GM13976 (cell line): ENCODE results near the gene CCDC8.

Experiments
- DNase-seq: peaks from one replicate; pipeline ENCODE4 v3.0.0; 2012; ENCODE audit warnings: low spot score
- in situ Hi-C: fragments of 300-500 bp; cut with MboI; formaldehyde crosslinking; loops from one replicate; pipeline ENCODE4 v1.12.0; 2022; ENCODE audit warnings: low sequenced_read_pairs, mixed read lengths, inconsistent platforms; ENCODE audit not compliant: unreplicated experiment
- TF ChIP-seq, protein P1 (sequence below): IDR thresholded peaks from 2 replicates; pipeline ENCODE4 v1.5.1; 2012; ENCODE audit warnings: borderline replicate concordance, mild to moderate bottlenecking; ENCODE audit not compliant: insufficient read depth; ENCODE audit errors: extremely low read depth, missing control alignments, control extremely low read depth

Gene CCDC8

GRCh38 chr19:46410205-46411087 is 2.9 kb downstream of the CCDC8 start:
- in situ Hi-C loops, result no loop called here
- no peak for DNase-seq
- TF ChIP-seq, protein P1, sequence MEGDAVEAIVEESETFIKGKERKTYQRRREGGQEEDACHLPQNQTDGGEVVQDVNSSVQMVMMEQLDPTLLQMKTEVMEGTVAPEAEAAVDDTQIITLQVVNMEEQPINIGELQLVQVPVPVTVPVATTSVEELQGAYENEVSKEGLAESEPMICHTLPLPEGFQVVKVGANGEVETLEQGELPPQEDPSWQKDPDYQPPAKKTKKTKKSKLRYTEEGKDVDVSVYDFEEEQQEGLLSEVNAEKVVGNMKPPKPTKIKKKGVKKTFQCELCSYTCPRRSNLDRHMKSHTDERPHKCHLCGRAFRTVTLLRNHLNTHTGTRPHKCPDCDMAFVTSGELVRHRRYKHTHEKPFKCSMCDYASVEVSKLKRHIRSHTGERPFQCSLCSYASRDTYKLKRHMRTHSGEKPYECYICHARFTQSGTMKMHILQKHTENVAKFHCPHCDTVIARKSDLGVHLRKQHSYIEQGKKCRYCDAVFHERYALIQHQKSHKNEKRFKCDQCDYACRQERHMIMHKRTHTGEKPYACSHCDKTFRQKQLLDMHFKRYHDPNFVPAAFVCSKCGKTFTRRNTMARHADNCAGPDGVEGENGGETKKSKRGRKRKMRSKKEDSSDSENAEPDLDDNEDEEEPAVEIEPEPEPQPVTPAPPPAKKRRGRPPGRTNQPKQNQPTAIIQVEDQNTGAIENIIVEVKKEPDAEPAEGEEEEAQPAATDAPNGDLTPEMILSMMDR, result no peak

GRCh38 chr19:46409191-46409590 is 4.2 kb downstream of the CCDC8 start:
- TF ChIP-seq, protein P1, result no peak
- DNase-seq, result no peak
- in situ Hi-C loops, result no loop called here

- no peak for DNase-seq
- in situ Hi-C loops, result no loop called here
- TF ChIP-seq, protein P1, result no peak
These were observed 4.7 kb downstream of the CCDC8 start for GRCh38 chr19:46408664-46409039.

DNA sequence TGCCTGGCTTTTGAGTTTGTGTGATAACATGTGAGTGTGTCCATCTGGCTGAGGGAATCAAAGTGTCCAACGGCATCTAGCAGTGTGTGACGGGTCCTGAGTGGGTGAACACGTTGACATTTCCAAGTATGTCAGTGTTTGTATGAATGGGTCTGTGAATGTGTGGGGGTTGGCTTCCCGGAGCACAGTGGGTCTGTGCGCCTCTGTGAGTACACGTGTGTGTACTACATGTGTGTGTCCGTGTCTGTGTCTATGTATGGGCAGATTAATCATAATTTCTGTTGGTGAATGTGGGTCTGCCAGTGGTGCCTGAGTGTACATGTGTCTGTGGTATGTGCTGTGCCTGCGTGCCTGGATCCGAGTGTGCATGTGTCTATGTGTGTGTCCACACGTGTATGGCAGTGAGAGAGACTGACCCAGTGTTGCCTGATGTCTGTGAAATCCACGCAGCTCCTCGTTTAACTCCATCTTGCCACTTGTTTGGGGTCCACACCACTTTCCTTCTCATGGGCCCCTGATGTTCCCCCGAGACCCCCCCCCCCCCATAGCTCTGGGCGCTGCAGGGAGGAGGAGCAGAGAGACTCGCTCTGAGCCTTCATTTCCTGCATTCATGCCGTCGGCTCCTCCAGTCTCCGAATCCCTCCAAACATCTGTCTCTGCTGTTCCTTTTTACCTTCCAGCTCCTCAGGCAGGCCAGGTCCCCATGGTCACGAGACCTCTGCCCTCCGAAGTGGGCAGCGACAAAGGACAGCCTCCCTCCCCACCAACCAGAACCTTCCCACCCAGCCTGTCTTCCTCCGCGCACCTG is 5.3 kb downstream of the CCDC8 start:
- TF ChIP-seq, protein P1, result no peak
- DNase-seq, result no peak
- in situ Hi-C loops, result no loop called here

DNA sequence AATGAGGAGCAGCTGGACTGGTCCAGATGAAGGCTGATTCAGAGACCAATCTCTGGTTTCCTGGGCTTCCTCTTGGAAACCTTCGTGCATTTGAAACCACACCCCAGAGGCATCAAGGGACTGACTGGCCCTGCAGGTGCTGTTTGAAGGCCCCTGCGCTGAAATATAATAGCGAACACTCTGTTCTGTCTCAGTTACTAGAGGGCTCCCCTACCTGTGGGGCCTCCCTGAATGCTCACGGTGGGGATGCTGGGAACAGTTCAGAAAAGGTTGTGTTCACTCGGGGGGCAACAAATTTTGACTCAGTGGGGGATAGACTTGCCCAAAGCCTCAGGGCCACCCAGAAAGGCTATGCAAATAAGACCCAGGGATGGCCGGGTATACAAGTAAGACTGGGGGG is 6.4 kb downstream of the CCDC8 start:
- in situ Hi-C loops, result no loop called here
- TF ChIP-seq, protein P1, result no peak
- DNase-seq, result no peak

DNA sequence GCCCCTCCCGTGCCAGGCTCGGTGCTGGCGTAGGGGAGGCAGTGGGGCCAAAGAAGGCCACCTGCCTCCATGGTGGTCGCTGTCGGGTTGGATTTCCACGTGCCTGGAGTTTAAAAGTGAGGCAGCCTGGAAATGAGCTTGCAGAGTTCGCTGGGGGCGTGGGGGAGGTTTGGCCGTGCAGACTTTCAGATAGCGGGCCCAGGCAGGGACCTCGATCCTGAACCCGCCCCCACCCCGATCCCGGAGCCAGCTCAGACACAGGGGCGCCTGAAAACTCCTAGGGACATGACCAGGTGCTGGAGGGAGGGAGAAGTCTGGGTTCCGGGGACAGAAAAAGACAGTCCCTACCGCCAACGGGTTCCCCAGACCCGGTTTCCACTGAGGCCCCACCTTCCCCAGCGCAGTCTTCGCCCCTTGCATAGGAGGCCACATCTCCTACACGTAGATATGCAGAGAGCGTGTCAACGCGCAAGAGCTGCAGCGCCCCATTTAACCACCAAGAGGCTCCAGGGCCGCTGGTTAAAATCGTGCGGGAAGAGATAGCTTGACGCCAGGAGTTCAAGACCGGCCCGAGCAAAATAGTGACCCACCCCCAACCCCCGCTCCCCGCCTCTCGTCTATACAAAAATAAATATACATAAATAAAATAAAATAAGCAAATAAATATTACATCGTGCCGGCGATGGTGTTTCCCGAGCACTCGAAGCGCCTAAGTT is 8.5 kb downstream of the CCDC8 start:
- DNase-seq, result peak; percentile 56
- TF ChIP-seq, protein P1, result no peak
- in situ Hi-C loops, result loop anchor here (5.0 kb wide), 1 partner anchor 87 kb away; no protein-coding TSS in a partner anchor
